ENCODE results near the gene PI4K2B. TPM values are rescaled to one million over a fixed set of nuclear protein-coding genes. Genes with fewer than 3 reads are reported as not detected.

The PI4K2B gene
- total and polyA plus RNA-seq, 2 of the 13 experiments (the other 11 are each of a cell fraction or from before 2014, with no cell fraction given) = 6.9 to 25.8 TPM

DNA sequence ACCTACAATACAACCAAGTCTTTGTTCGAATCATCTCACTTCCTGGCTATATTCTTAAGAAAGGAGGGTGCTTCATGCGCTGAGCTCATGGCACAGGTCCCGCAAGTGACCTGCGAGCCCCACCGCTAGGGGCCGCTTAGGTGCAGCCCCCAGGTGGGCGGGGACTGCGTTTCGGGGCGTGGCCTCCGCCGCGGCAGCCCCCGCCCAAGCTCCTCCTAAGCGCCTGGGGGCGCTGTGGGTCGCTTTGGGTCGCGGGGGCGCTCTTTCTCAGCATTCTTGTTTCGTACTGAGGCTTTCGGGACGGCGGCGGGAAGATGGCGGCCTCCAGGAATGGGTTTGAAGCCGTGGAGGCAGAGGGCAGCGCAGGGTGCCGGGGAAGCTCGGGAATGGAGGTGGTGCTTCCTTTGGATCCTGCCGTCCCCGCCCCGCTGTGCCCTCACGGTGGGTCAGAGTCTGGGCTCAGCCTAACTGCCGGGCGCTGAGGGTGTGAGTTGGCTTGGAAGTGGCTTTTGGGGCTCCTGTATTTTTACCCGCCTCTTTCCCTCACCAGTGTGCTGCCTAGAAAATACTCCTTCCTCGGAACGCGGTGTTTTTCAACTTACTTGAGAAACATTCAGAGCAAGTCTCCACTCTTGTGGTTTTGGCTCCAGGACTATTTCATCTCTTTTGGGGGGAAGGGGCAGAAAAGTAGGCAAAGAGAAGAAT, 78.8 kb downstream of the PI4K2B start, which contains the start of gene ZCCHC4 (continued):
- no peak for TF ChIP-seq MZF1 (CRISPR knock-in tag; IDR thresholded peaks at IDR 0.05; ENCODE audit: borderline replicate concordance)
- no peak for TF ChIP-seq ZNF713 (CRISPR knock-in tag; IDR thresholded peaks at IDR 0.05)
- TF ChIP-seq TCF7 (IDR thresholded peaks at IDR 0.05; ENCODE audit: low read depth) = no peak
- no peak for TF ChIP-seq SOX13 (IDR thresholded peaks at IDR 0.05)
- peak in 1 of 2 experiments; percentile 64; a peak in 2 of 4 replicates for TF ChIP-seq SOX13 (CRISPR knock-in tag; conservative IDR thresholded peaks at IDR 0.05 in 1 of 2, IDR thresholded peaks at IDR 0.05 in 1 of 2)
- TF ChIP-seq MAFG (CRISPR knock-in tag; IDR thresholded peaks at IDR 0.05) = no peak
- TF ChIP-seq PHF20 (CRISPR knock-in tag; IDR thresholded peaks at IDR 0.05) = peak; percentile 97
- TF ChIP-seq BCL6 (CRISPR knock-in tag; IDR thresholded peaks at IDR 0.05) = peak; percentile 42; the same call in 1 of the 2 replicates
- TF ChIP-seq, protein P1, sequence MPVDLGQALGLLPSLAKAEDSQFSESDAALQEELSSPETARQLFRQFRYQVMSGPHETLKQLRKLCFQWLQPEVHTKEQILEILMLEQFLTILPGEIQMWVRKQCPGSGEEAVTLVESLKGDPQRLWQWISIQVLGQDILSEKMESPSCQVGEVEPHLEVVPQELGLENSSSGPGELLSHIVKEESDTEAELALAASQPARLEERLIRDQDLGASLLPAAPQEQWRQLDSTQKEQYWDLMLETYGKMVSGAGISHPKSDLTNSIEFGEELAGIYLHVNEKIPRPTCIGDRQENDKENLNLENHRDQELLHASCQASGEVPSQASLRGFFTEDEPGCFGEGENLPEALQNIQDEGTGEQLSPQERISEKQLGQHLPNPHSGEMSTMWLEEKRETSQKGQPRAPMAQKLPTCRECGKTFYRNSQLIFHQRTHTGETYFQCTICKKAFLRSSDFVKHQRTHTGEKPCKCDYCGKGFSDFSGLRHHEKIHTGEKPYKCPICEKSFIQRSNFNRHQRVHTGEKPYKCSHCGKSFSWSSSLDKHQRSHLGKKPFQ (CRISPR knock-in tag; IDR thresholded peaks at IDR 0.05; ENCODE audit: insufficient replicate concordance) = peak; percentile 71
- TF ChIP-seq ZNF839 (CRISPR knock-in tag; IDR thresholded peaks at IDR 0.05; ENCODE audit: borderline replicate concordance) = peak; percentile 90; the same call in 1 of the 2 replicates
- TF ChIP-seq, protein P2, sequence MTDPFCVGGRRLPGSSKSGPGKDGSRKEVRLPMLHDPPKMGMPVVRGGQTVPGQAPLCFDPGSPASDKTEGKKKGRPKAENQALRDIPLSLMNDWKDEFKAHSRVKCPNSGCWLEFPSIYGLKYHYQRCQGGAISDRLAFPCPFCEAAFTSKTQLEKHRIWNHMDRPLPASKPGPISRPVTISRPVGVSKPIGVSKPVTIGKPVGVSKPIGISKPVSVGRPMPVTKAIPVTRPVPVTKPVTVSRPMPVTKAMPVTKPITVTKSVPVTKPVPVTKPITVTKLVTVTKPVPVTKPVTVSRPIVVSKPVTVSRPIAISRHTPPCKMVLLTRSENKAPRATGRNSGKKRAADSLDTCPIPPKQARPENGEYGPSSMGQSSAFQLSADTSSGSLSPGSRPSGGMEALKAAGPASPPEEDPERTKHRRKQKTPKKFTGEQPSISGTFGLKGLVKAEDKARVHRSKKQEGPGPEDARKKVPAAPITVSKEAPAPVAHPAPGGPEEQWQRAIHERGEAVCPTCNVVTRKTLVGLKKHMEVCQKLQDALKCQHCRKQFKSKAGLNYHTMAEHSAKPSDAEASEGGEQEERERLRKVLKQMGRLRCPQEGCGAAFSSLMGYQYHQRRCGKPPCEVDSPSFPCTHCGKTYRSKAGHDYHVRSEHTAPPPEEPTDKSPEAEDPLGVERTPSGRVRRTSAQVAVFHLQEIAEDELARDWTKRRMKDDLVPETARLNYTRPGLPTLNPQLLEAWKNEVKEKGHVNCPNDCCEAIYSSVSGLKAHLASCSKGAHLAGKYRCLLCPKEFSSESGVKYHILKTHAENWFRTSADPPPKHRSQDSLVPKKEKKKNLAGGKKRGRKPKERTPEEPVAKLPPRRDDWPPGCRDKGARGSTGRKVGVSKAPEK (CRISPR knock-in tag; IDR thresholded peaks at IDR 0.05; ENCODE audit: borderline replicate concordance) = 0 out of 2 replicates have a peak, but pooled peaks have one; percentile 27
- TF ChIP-seq, protein P3, sequence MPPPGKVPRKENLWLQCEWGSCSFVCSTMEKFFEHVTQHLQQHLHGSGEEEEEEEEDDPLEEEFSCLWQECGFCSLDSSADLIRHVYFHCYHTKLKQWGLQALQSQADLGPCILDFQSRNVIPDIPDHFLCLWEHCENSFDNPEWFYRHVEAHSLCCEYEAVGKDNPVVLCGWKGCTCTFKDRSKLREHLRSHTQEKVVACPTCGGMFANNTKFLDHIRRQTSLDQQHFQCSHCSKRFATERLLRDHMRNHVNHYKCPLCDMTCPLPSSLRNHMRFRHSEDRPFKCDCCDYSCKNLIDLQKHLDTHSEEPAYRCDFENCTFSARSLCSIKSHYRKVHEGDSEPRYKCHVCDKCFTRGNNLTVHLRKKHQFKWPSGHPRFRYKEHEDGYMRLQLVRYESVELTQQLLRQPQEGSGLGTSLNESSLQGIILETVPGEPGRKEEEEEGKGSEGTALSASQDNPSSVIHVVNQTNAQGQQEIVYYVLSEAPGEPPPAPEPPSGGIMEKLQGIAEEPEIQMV (CRISPR knock-in tag; IDR thresholded peaks at IDR 0.05; ENCODE audit: low read depth) = no peak
- TF ChIP-seq ATAD3A (CRISPR knock-in tag; IDR thresholded peaks at IDR 0.05) = no peak
- TF ChIP-seq RXRB (CRISPR knock-in tag; IDR thresholded peaks at IDR 0.05; ENCODE audit: borderline replicate concordance) = peak; percentile 87
- 0 out of 2 replicates have a peak, but pooled peaks have one; percentile 26 for TF ChIP-seq CEBPG (CRISPR knock-in tag; IDR thresholded peaks at IDR 0.05)
- no peak for TF ChIP-seq ZNF292 (CRISPR knock-in tag; IDR thresholded peaks at IDR 0.05; ENCODE audit: borderline replicate concordance, low read depth)
- TF ChIP-seq KDM4B (CRISPR knock-in tag; IDR thresholded peaks at IDR 0.05) = peak; percentile 85; the same call in 1 of the 2 replicates
- no peak for TF ChIP-seq NR3C1 (CRISPR knock-in tag; IDR thresholded peaks at IDR 0.05)
- TF ChIP-seq SMAD1 (CRISPR knock-in tag; IDR thresholded peaks at IDR 0.05; ENCODE audit: borderline replicate concordance, low read depth) = peak; percentile 39; the same call in 1 of the 2 replicates
- peak; percentile 97 for TF ChIP-seq ZNF33B (CRISPR knock-in tag; IDR thresholded peaks at IDR 0.05)
- peak; percentile 33 for TF ChIP-seq ZEB1 (IDR thresholded peaks at IDR 0.05; ENCODE audit: insufficient replicate concordance, low read depth)
- TF ChIP-seq TGIF2 (CRISPR knock-in tag; IDR thresholded peaks at IDR 0.05) = peak; percentile 70
- no peak for TF ChIP-seq TCF12 (IDR thresholded peaks at IDR 0.05)
- 0 out of 2 replicates have a peak, but pooled peaks have one; percentile 55 for TF ChIP-seq TCF12 (CRISPR knock-in tag; IDR thresholded peaks at IDR 0.05)
- TF ChIP-seq, protein P4, sequence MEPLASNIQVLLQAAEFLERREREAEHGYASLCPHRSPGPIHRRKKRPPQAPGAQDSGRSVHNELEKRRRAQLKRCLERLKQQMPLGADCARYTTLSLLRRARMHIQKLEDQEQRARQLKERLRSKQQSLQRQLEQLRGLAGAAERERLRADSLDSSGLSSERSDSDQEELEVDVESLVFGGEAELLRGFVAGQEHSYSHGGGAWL (CRISPR knock-in tag; IDR thresholded peaks at IDR 0.05) = peak; percentile 82

Measured in HepG2 (cell line).